Endothelial cell of umbilical vein (primary cell): ENCODE data around the gene MTA2. TPM values are rescaled to one million over a fixed set of nuclear protein-coding genes. Genes with fewer than 3 reads are reported as not detected.

Experiments used
- BruUV-seq: library from RNA; stranded (reverse); fragments of 400-500 nt; replicated peaks from 2 replicates; lab custom pipeline; 2021; lab: Mats Ljungman, UMichigan
- CTCF ChIA-PET: fragments of 300-600, 350-600 bp; sonication (Branson Sonifier 250); formaldehyde crosslinking; loops from one replicate; lab custom pipeline; 2021; ENCODE audit warnings: antibody characterized with exemption, inconsistent platforms; lab: Charles Lee
- POLR2A ChIA-PET: fragments of 300-600, 350-600 bp; sonication (Branson Sonifier 250); formaldehyde crosslinking; loops from one replicate; lab custom pipeline; 2021; ENCODE audit warnings: antibody characterized with exemption, inconsistent platforms; lab: Charles Lee
- DNase-seq: peaks from one replicate; pipeline ENCODE4 v3.0.0-alpha.2; 2011; ENCODE audit warnings: low read depth, low spot score
- FAIRE-seq: peaks from 2 replicates; lab custom pipeline; 2011; peaks lifted over from hg19 to GRCh38; lab: Jason Lieb, UNC
- H2AFZ ChIP-seq: 2 replicates; pipeline ENCODE4 v1.6.0; 2012; ENCODE audit warnings: low read depth, low read length, control low read depth, inconsistent platforms
- H3K27ac ChIP-seq: 2 replicates; pipeline ENCODE4 v1.5.1; 2011; ENCODE audit warnings: low read depth, mild to moderate bottlenecking, control low read depth, low read length, moderate library complexity; ENCODE audit not compliant: insufficient read depth
- H3K27me3 ChIP-seq, 2 experiments: 2 replicates each; pipeline versions ENCODE4 v1.6.0 to v1.6.1; 2011; ENCODE audit warnings: low read length in 2 of 2, mixed read lengths in 1 of 2; ENCODE audit not compliant: control insufficient read depth in 2 of 2, insufficient read depth in 2 of 2
- H3K36me3 ChIP-seq, 2 experiments: 2 replicates in 1 of 2; 3 replicates in 1 of 2; pipeline ENCODE4 v1.5.1; 2011; ENCODE audit warnings: low read length in 2 of 2, mild to moderate bottlenecking in 1 of 2, moderate library complexity in 1 of 2; ENCODE audit not compliant: control insufficient read depth in 2 of 2, insufficient read depth in 2 of 2; ENCODE audit errors: extremely low read depth in 1 of 2
- H3K4me1 ChIP-seq: 3 replicates; pipeline ENCODE4 v1.5.1; 2011; ENCODE audit warnings: mild to moderate bottlenecking, low read length; ENCODE audit not compliant: control insufficient read depth, insufficient read depth; ENCODE audit errors: extremely low read depth
- H3K4me2 ChIP-seq: 2 replicates; pipeline ENCODE4 v1.6.1; 2011; ENCODE audit warnings: low read length, control low read depth, mixed read lengths; ENCODE audit not compliant: insufficient read depth
- H3K4me3 ChIP-seq, 3 experiments: fragments of 200-600 bp in 1 of 3; sonication (generic), shearing (Covaris generic) in 1 of 3; replicated peaks in 1 of 3; 2 replicates each; pipeline ENCODE4 v1.5.1; 2011 to 2016; ENCODE audit warnings: control low read depth in 3 of 3, low read length in 3 of 3, mild to moderate bottlenecking in 2 of 3, inconsistent platforms in 1 of 3, low read depth in 1 of 3, moderate library complexity in 1 of 3; ENCODE audit not compliant: insufficient read depth in 1 of 3
- H3K79me2 ChIP-seq: 2 replicates; pipeline ENCODE4 v1.6.0; 2012; ENCODE audit warnings: low read length, inconsistent platforms; ENCODE audit not compliant: control insufficient read depth, insufficient read depth
- H3K9ac ChIP-seq: replicated peaks from 2 replicates; pipeline ENCODE3; 2011; ENCODE audit warnings: low read length, control low read depth; ENCODE audit not compliant: insufficient read depth; ENCODE audit errors: extremely low read depth
- H3K9me1 ChIP-seq: replicated peaks from 3 replicates; pipeline ENCODE4 v1.6.0; 2011; ENCODE audit warnings: mild to moderate bottlenecking, low read length; ENCODE audit not compliant: control insufficient read depth, insufficient read depth; ENCODE audit errors: extremely low read depth
- H3K9me3 ChIP-seq: replicated peaks from 2 replicates; pipeline ENCODE4 v1.5.1; 2012; ENCODE audit warnings: low read length, inconsistent platforms; ENCODE audit not compliant: control insufficient read depth, insufficient read depth
- H4K20me1 ChIP-seq: replicated peaks from 2 replicates; pipeline ENCODE3; 2011; ENCODE audit warnings: mild to moderate bottlenecking, low read length; ENCODE audit not compliant: control insufficient read depth, insufficient read depth; ENCODE audit errors: extremely low read depth
- EZH2 ChIP-seq: IDR thresholded peaks from 2 replicates; pipeline ENCODE4 v1.6.1; 2012; ENCODE audit warnings: borderline replicate concordance, low read depth, mild to moderate bottlenecking, moderate library complexity, low read length, inconsistent platforms; ENCODE audit not compliant: severe bottlenecking
- FOS ChIP-seq: IDR thresholded peaks from 2 replicates; pipeline ENCODE4 v1.6.1; 2011; ENCODE audit warnings: mild to moderate bottlenecking, low read length, moderate library complexity, borderline replicate concordance; ENCODE audit not compliant: insufficient read depth
- GATA2 ChIP-seq: IDR thresholded peaks from 2 replicates; pipeline ENCODE4 v1.7.0; 2011; ENCODE audit warnings: low read depth, mild to moderate bottlenecking, moderate library complexity, mixed read lengths, low read length; ENCODE audit not compliant: insufficient read length, insufficient read depth
- JUN ChIP-seq: IDR thresholded peaks from 2 replicates; pipeline ENCODE4 v1.6.1; 2011; ENCODE audit warnings: borderline replicate concordance, low read depth; ENCODE audit not compliant: insufficient read length, insufficient read depth
- MYC ChIP-seq: IDR thresholded peaks from one replicate; pipeline ENCODE4 v1.6.1; 2011; ENCODE audit warnings: mild to moderate bottlenecking, low read depth, low read length
- POLR2A ChIP-seq: IDR thresholded peaks from 2 replicates; pipeline ENCODE4 v1.6.1; 2012; ENCODE audit warnings: low read depth, mild to moderate bottlenecking, control low read depth, low read length
- POLR2AphosphoS5 ChIP-seq: IDR thresholded peaks from 2 replicates; pipeline ENCODE4 v1.6.1; 2012; ENCODE audit warnings: low read depth, mild to moderate bottlenecking, control low read depth, low read length, moderate library complexity; ENCODE audit not compliant: insufficient read depth
- dilution Hi-C: fragments of 300-500 bp; cut with MboI; formaldehyde crosslinking; loops from one replicate; pipeline ENCODE4 v1.15.0; 2019; ENCODE audit warnings: low sequenced_read_pairs; ENCODE audit not compliant: extremely low pct_ligation_motif_present
- intact Hi-C: fragments of 100-400 bp; cut with micrococcal nuclease; formaldehyde crosslinking; loops from one replicate; pipeline ENCODE4 v1.10.0; 2022
- polyA plus RNA-seq, 4 experiments: library from polyadenylated mRNA; depleted of rRNA in 3 of 4; stranded (reverse) in 3 of 4; unstranded in 1 of 4; fragments of >200 nt; gene quantifications; 2 replicates each; pipeline versions ENCODE4 v1.2.1 to v1.2.3, GENCODE V29; 2011 to 2012; ENCODE audit warnings: missing spikeins in 1 of 4
- total RNA-seq: library from RNA; stranded (reverse); gene quantifications from 2 replicates; pipeline ENCODE4 v1.2.3, GENCODE V29; 2021
- TF ChIP-seq, protein P1 (sequence below): IDR thresholded peaks from 2 replicates; pipeline ENCODE4 v1.6.1; 2011; ENCODE audit not compliant: insufficient read depth, insufficient read length
- TF ChIP-seq, protein P2 (sequence below), 2 donors: IDR thresholded peaks; 1 replicate in 1 of 2; 2 replicates in 1 of 2; pipeline ENCODE4 v1.5.1; 2011; ENCODE audit warnings: low read length in 2 of 2, mild to moderate bottlenecking in 2 of 2, moderate library complexity in 2 of 2, control low read depth in 1 of 2, inconsistent platforms in 1 of 2, low read depth in 1 of 2; ENCODE audit not compliant: insufficient read depth in 1 of 2; ENCODE audit errors: extremely low read depth in 1 of 2

MTA2 gene
- total and polyA plus RNA-seq, 2 donors (not counting 3 experiments of a cell fraction or from before 2014, with no cell fraction given), result 40.4 to 166 TPM

DNA sequence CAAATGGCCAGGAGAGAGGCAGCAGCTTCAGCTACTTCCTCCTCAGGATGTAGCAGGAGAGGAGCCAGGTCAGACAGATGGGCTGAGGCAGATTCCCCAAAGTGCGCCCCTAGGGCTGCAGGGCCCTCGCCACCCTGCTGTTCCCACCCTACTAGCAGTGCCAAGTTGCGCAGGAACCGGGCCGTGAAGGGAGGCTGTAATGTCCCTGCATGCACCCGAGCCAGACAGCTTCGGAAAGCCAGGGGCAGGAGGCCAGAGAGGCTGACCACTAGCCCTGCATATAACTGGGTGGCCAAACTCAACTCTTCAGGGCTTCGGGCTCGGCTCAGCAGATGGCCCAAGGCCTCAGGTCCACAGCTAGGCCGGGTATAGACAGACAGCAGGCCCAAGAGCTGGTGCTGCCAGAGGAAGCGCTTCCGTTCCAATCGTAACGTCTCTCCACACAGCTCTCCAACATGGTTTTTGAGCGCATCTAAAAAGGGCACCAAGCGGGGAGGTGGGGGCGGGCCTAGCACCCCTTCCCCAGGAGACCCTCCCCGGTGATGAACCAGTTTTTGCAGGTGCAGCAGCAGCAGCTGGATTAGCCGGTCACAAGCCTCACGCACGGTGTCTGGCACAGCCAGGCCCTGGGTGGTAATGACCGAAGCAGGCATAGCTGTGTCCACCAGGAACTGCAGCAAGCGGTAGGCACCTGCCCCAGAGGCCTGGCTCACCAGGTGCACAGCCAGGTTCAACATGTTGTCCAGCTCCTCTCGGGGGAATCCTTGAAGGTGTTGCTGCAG, 46.7 kb upstream of the MTA2 start:
- FAIRE-seq, result no peak

More for the DNA sequence above, 46.7 kb upstream of the MTA2 start:
- H3K9ac ChIP-seq, result no peak overlapping the region
- no TSS peak for BruUV-seq
- no peaks in the 10 kb centered on the region for H3K27me3 ChIP-seq
- DNase-seq, result no peak
- H3K4me2 ChIP-seq, result no peak overlapping the region
- ChIA-PET CTCF (interaction anchor here (0.8 to 1.9 kb wide), 3 partner anchors 46 to 224 kb away, joined by 3 to 4 read pairs (median 4); partner anchors contain the start of gene TUT1), POLR2A (interaction anchor here (0.5 to 2.5 kb wide), 4 partner anchors 17 to 193 kb away, joined by 3 to 13 read pairs (median 6); partner anchors contain the start of genes C11orf98 and CSKMT)
- dilution Hi-C loops (no loop called here), intact Hi-C loops (no loop called here)
- no peaks in the 10 kb centered on the region for H3K9me3 ChIP-seq
- H3K79me2 ChIP-seq, result peaks cover 46% of the 10 kb centered on the region
- H3K4me1 ChIP-seq, result peaks cover 13% of the 10 kb centered on the region
- H3K4me3 ChIP-seq, result no peak overlapping the region
- peaks cover 11 to 25% of the 10 kb centered on the region in 2 experiments for H3K36me3 ChIP-seq
- no peak overlapping the region for H3K27ac ChIP-seq
- H4K20me1 ChIP-seq, result no peaks in the 10 kb centered on the region
- TF ChIP-seq EZH2 (no peak), JUN (no peak), MYC (no peak), POLR2A (no peak), FOS (no peak), POLR2AphosphoS5 (no peak), GATA2 (no peak)
- TF ChIP-seq, protein P1, sequence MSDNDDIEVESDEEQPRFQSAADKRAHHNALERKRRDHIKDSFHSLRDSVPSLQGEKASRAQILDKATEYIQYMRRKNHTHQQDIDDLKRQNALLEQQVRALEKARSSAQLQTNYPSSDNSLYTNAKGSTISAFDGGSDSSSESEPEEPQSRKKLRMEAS, result no peak
- TF ChIP-seq, protein P2, sequence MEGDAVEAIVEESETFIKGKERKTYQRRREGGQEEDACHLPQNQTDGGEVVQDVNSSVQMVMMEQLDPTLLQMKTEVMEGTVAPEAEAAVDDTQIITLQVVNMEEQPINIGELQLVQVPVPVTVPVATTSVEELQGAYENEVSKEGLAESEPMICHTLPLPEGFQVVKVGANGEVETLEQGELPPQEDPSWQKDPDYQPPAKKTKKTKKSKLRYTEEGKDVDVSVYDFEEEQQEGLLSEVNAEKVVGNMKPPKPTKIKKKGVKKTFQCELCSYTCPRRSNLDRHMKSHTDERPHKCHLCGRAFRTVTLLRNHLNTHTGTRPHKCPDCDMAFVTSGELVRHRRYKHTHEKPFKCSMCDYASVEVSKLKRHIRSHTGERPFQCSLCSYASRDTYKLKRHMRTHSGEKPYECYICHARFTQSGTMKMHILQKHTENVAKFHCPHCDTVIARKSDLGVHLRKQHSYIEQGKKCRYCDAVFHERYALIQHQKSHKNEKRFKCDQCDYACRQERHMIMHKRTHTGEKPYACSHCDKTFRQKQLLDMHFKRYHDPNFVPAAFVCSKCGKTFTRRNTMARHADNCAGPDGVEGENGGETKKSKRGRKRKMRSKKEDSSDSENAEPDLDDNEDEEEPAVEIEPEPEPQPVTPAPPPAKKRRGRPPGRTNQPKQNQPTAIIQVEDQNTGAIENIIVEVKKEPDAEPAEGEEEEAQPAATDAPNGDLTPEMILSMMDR (IDR thresholded peaks at IDR 0.05; ENCODE audit: extremely low read depth in 1 of 2, insufficient read depth in 1 of 2, low read depth in 1 of 2, low read length in 2 of 2), result no peak
- H3K9me1 ChIP-seq, result no peaks in the 10 kb centered on the region
- no peak overlapping the region for H2AFZ ChIP-seq
